ENCODE results near the gene LRRC52. TPM values are rescaled to one million over a fixed set of nuclear protein-coding genes. Genes with fewer than 3 reads are reported as not detected.

The LRRC52 gene, protein sequence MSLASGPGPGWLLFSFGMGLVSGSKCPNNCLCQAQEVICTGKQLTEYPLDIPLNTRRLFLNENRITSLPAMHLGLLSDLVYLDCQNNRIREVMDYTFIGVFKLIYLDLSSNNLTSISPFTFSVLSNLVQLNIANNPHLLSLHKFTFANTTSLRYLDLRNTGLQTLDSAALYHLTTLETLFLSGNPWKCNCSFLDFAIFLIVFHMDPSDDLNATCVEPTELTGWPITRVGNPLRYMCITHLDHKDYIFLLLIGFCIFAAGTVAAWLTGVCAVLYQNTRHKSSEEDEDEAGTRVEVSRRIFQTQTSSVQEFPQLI
- total RNA-seq (2021) (0.14 TPM in 1 of 3 replicates, not detected in the others), Bru-seq, nascent RNA (percentile 6 among the genes with signal in this experiment)
- long read RNA-seq, experiment 1: 0 reads
- long read RNA-seq, experiment 2, partial matches to known transcripts: 0 of 1 reads
- long read RNA-seq, experiment 2, other reads (novel, unspliced or antisense): 0 of 1 reads
- long read RNA-seq, experiment 3: 0 reads

DNA sequence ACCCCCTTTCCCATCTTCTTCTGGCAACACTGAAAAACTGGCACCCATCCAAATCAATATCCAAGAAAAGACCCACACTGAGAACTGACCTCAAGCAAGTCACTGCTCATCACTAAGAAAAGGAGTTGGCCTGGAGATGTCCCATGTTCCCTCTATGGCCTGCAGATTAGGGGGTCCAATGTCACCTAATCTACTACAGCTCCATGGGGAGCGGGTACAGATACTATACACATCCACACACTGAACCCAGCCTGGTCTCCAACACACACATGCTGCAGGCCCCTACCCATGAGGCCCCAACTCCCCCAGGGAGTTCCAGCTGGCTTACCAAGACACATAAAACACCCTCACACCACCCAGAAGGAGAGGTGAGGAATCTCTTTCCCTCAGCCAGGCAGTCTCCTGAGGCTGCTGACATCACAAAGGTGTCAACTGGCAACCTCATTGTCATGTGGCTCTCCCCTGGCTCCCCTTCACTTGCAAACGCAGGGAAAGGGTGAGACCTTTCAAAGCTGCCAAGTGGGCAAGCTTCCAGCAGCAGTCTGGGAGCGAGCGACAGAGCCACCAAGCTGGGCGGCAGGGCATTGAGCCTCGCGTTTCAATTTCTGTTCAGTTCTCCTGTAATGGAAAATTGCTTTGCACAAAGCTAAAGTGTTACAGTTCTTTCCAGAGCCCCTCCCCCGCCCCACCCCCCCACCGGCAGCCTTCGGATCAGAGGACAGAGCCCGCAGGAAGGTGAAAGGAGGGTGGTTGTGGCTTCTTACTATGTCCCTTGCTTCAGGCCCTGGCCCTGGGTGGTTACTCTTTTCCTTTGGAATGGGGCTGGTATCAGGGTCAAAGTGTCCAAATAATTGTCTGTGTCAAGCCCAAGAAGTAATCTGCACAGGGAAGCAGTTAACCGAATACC is at the start of gene LRRC52:
Gene LRRC52 (plus strand): TSS at position 469 of the 907 bp plus-strand sequence. CDS start 297 bp downstream, at position 766.
- TF ChIP-seq, protein P1, sequence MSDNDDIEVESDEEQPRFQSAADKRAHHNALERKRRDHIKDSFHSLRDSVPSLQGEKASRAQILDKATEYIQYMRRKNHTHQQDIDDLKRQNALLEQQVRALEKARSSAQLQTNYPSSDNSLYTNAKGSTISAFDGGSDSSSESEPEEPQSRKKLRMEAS (CRISPR knock-in tag; IDR thresholded peaks at IDR 0.05): peak; percentile 90
- TF ChIP-seq, protein P2, sequence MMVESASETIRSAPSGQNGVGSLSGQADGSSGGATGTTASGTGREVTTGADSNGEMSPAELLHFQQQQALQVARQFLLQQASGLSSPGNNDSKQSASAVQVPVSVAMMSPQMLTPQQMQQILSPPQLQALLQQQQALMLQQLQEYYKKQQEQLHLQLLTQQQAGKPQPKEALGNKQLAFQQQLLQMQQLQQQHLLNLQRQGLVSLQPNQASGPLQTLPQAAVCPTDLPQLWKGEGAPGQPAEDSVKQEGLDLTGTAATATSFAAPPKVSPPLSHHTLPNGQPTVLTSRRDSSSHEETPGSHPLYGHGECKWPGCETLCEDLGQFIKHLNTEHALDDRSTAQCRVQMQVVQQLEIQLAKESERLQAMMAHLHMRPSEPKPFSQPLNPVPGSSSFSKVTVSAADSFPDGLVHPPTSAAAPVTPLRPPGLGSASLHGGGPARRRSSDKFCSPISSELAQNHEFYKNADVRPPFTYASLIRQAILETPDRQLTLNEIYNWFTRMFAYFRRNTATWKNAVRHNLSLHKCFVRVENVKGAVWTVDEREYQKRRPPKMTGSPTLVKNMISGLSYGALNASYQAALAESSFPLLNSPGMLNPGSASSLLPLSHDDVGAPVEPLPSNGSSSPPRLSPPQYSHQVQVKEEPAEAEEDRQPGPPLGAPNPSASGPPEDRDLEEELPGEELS (CRISPR knock-in tag; IDR thresholded peaks at IDR 0.05): no peak
- TF ChIP-seq OVOL2 (CRISPR knock-in tag; IDR thresholded peaks at IDR 0.05; ENCODE audit: borderline replicate concordance) (no peak), ETV6 (CRISPR knock-in tag; IDR thresholded peaks at IDR 0.05) (peak; percentile 41; the same call in 1 of the 2 replicates), TEAD1 (CRISPR knock-in tag; IDR thresholded peaks at IDR 0.05) (peak; percentile 64; the same call in 1 of the 2 replicates), FOXK1 (CRISPR knock-in tag; IDR thresholded peaks at IDR 0.05) (0 out of 2 replicates have a peak, but pooled peaks have one; percentile 33)
- TF ChIP-seq, protein P3, sequence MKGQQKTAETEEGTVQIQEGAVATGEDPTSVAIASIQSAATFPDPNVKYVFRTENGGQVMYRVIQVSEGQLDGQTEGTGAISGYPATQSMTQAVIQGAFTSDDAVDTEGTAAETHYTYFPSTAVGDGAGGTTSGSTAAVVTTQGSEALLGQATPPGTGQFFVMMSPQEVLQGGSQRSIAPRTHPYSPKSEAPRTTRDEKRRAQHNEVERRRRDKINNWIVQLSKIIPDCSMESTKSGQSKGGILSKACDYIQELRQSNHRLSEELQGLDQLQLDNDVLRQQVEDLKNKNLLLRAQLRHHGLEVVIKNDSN (CRISPR knock-in tag; IDR thresholded peaks at IDR 0.05): peak; percentile 59; the same call in 1 of the 2 replicates
- peaks cover 12% of the 10 kb centered on the region for H3K4me1 Mint-ChIP-seq
- peak; percentile 44 for DNase-seq (ENCODE audit: low spot score)
- no peak within 1 kb of the TSS for H3K4me3 Mint-ChIP-seq
- H3K9me3 Mint-ChIP-seq: no peaks in the 10 kb centered on the region
- ChIA-PET CTCF (interaction anchor here (0.6 kb wide), 1 partner anchor 150 kb away, joined by 3 read pairs; no protein-coding TSS in a partner anchor), POLR2A (no interaction called here)
- no peaks in the 10 kb centered on the region for H3K36me3 Mint-ChIP-seq
- peaks cover 36% of the 10 kb centered on the region for H3K27me3 Mint-ChIP-seq (ENCODE audit: low read depth)
- H3K27ac Mint-ChIP-seq: no peak within 1 kb of the TSS
- ATAC-seq: peak; percentile 93

DNA sequence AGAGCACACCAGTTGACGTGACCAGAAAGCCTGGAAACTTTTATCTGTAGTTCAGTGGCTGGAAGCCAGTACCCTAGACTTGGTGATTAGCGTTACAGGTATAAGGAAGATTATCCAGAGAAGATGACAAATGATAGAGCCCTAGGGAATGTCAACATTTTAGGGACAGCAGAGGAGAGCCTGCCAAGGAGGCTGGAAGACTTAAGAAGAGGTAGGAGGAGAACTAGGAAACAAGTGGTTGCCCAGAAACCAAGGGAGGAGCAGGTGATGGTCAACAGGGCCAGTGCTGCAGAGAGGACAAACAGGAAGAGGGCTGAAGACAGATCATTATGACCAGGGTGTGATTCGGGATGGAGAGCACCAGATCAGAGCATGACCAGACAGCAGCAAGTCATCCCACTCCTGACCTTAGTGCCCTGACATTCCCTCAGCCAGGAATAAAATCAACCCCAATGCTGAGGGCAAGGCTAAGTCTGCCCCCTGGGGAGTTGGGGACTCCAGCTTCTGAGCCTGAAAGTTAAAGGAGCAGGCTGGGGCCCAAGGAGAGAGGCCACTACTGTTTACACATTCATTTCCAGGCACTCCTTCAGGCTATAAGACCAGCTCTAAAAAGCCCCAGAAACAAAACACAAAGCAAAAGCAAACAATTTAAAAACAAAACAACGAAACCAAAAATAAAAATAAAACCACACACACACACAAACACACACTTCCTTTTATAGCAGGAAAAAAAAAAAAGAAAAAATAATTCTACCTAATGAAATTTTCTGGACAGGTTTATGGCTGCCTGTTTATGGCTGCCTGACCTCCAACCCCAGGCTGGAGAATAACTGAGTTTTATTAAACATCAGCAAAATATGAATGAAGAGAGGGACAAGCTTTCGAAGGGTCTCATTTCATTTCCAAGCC is 48.6 kb upstream of the LRRC52 start:
- no peaks in the 10 kb centered on the region for H3K36me3 Mint-ChIP-seq
- POLR2A ChIA-PET: no interaction called here

More for the DNA sequence above, 48.6 kb upstream of the LRRC52 start:
- Mint-ChIP-seq H3K4me1 (peaks cover 5% of the 10 kb centered on the region; the same call in 1 of the 2 replicates), H3K4me3 (no peak overlapping the region), H3K27ac (no peak overlapping the region), H3K9me3 (no peaks in the 10 kb centered on the region), H3K27me3 (ENCODE audit: low read depth) (no peaks in the 10 kb centered on the region)
- CTCF ChIA-PET: no interaction called here
- TF ChIP-seq, protein P4, sequence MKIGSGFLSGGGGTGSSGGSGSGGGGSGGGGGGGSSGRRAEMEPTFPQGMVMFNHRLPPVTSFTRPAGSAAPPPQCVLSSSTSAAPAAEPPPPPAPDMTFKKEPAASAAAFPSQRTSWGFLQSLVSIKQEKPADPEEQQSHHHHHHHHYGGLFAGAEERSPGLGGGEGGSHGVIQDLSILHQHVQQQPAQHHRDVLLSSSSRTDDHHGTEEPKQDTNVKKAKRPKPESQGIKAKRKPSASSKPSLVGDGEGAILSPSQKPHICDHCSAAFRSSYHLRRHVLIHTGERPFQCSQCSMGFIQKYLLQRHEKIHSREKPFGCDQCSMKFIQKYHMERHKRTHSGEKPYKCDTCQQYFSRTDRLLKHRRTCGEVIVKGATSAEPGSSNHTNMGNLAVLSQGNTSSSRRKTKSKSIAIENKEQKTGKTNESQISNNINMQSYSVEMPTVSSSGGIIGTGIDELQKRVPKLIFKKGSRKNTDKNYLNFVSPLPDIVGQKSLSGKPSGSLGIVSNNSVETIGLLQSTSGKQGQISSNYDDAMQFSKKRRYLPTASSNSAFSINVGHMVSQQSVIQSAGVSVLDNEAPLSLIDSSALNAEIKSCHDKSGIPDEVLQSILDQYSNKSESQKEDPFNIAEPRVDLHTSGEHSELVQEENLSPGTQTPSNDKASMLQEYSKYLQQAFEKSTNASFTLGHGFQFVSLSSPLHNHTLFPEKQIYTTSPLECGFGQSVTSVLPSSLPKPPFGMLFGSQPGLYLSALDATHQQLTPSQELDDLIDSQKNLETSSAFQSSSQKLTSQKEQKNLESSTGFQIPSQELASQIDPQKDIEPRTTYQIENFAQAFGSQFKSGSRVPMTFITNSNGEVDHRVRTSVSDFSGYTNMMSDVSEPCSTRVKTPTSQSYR (CRISPR knock-in tag; IDR thresholded peaks at IDR 0.05): no peak
- no peak for TF ChIP-seq MYBL2 (CRISPR knock-in tag; IDR thresholded peaks at IDR 0.05)
- ATAC-seq (no peak; the same call in 1 of the 2 replicates), DNase-seq (ENCODE audit: low spot score) (no peak)
